Motor neuron (in vitro differentiated cells): Measurements from ENCODE around the gene QDPR. TPM values are rescaled to one million over a fixed set of nuclear protein-coding genes. Genes with fewer than 3 reads are reported as not detected.

Experiments used
- ATAC-seq, 8 experiments: fragments of 200-7000 bp; cut with Tn5 transposase; replicated peaks in 6 of 8; 2 replicates each; pipeline ENCODE4 v1.8.0; 2021; ENCODE audit warnings: mild to moderate bottlenecking in 8 of 8, moderate library complexity in 8 of 8
- H3K27ac ChIP-seq, 2 donors: fragments of 250-450 bp; sonication (Bioruptor Pico); 2 replicates each; pipeline ENCODE4 v1.9.0; 2021; ENCODE audit warnings: antibody characterized with exemption in 2 of 2, mild to moderate bottlenecking in 2 of 2, moderate library complexity in 1 of 2
- H3K4me1 ChIP-seq, 2 donors: fragments of 250-450 bp; sonication (Bioruptor Pico); replicated peaks in 1 of 2; 2 replicates each; pipeline ENCODE4 v1.6.1; 2021; ENCODE audit warnings: antibody characterized with exemption in 2 of 2, mild to moderate bottlenecking in 2 of 2, moderate library complexity in 1 of 2
- H3K4me3 ChIP-seq, 5 donors: fragments of 250-450 bp; sonication (Bioruptor Pico); 2 replicates each; pipeline ENCODE4 v1.9.0; 2021; ENCODE audit warnings: antibody characterized with exemption in 5 of 5, mild to moderate bottlenecking in 5 of 5, moderate library complexity in 4 of 5
- WGBS, 10 experiments: fragments of 450-650 bp; shearing (Covaris generic); methylation state at CpG; one replicate each; pipeline ENCODE4 v1.0.0; 2022; 5-methylcytosine and 5-hydroxymethylcytosine counted together
- in situ Hi-C, 9 experiments: fragments of 400-800 bp; cut with MboI; loops; one replicate each; pipeline ENCODE4 v1.15.0; 2021; ENCODE audit warnings: low sequenced_read_pairs in 9 of 9, low pct_unique_long_range_greater_than_20kb in 2 of 9; ENCODE audit not compliant: unreplicated experiment in 9 of 9
- total RNA-seq, 8 experiments: library from RNA; unstranded; fragments of 300-600 nt; gene quantifications; 2 replicates each; pipeline versions ENCODE4 v1.2.3 to v1.2.4, GENCODE V29; 2022

Gene QDPR
- total RNA-seq, 8 experiments from 2014 or later = 8.5 to 25.2 (median 16.3) TPM

GRCh38 chr4:17521595-17521994 lies 9.7 kb upstream of the QDPR start:
- in situ Hi-C loops = no loop called here
- Histone ChIP-seq H3K4me3 (no peak overlapping the region), H3K4me1 (peaks cover 0 to 4% of the 10 kb centered on the region in 2 donors), H3K27ac (no peak overlapping the region)
- WGBS, 10 experiments = 40 to 100% (median 88%) methylated on average over 1 to 4 of the region's 5 CpGs; no CpG with 5 or more reads in 1 of the 10 experiments
- no peak for ATAC-seq

DNA sequence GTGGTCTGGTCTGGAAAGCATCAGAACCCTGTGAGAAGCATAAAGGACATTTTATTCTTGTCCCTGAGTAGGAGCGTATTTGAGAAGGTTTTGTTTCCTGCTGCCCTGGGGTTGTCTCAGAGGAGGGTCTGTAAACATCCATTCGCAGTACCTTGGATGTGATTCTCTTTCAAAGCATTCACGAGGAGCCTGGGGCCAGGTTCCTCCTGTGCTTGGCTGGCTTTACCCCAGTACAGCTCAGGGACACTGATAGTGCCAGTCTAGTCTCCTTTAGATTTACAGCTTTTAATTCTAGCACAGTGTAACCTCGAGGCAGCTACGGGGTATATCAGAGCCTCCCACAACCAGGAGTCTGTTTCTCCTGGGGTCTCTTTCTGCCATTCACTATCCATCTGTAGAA lies 5.8 kb upstream of the QDPR start:
- ATAC-seq = peak in 3 of 8 experiments; percentile 12 to 55 (median 12)
- Histone ChIP-seq H3K4me1 (peaks cover 2 to 8% of the 10 kb centered on the region in 2 donors), H3K4me3 (no peak overlapping the region), H3K27ac (no peak overlapping the region)
- in situ Hi-C loops = no loop called here
- 17 to 46% (median 36%) methylated on average over 1 to 5 of the region's 5 CpGs; no CpG with 5 or more reads in 2 of the 10 experiments for WGBS, 10 experiments

GRCh38 chr4:17516980-17517379 lies 5.1 kb upstream of the QDPR start:
- in situ Hi-C loops = no loop called here

GRCh38 chr4:17515445-17516407 lies 3.8 kb upstream of the QDPR start:
- no peak overlapping the region for H3K4me3 ChIP-seq
- WGBS, 10 experiments = 23 to 100% (median 76%) methylated on average over 1 to 9 of the region's 14 CpGs
- H3K4me1 ChIP-seq = peaks cover 9 to 12% of the 10 kb centered on the region in 2 donors
- no peak for ATAC-seq
- in situ Hi-C loops = no loop called here
- no peak overlapping the region for H3K27ac ChIP-seq

More at GRCh38 chr4:17516980-17517379, 5.1 kb upstream of the QDPR start:
- H3K4me1 ChIP-seq = peaks cover 6 to 10% of the 10 kb centered on the region in 2 donors
- WGBS, 10 experiments = 0 to 38% (median 7%) methylated on average over 1 of the region's 1 CpG; no CpG with 5 or more reads in 6 of the 10 experiments
- H3K4me3 ChIP-seq = no peak overlapping the region
- no peak for ATAC-seq
- H3K27ac ChIP-seq = no peak overlapping the region

- no peak within 1 kb of the TSS for H3K27ac ChIP-seq
Measured at GRCh38 chr4:17514865-17515264, 3.0 kb upstream of the QDPR start, which contains the start of gene CLRN2. CLRN2 (plus strand) TSS chr4:17515165; CDS start chr4:17515267, 102 bp downstream.

GRCh38 chr4:17512973-17513665 lies 1.2 kb upstream of the QDPR start:
- Histone ChIP-seq H3K27ac (no peak overlapping the region), H3K4me3 (no peak overlapping the region), H3K4me1 (peaks cover 20 to 25% of the 10 kb centered on the region in 2 donors)
- WGBS, 10 experiments = 56 to 100% (median 86%) methylated on average over 1 to 5 of the region's 5 CpGs
- ATAC-seq = no peak
- in situ Hi-C loops = no loop called here

More at GRCh38 chr4:17514865-17515264, 3.0 kb upstream of the QDPR start, which contains the start of gene CLRN2:
- Histone ChIP-seq H3K4me3 (no peak within 1 kb of the TSS), H3K4me1 (peaks cover 17 to 20% of the 10 kb centered on the region in 2 donors)
- no peak for ATAC-seq
- in situ Hi-C loops = no loop called here
- 53 to 100% (median 89%) methylated on average over 1 to 6 of the region's 9 CpGs for WGBS, 10 experiments

DNA sequence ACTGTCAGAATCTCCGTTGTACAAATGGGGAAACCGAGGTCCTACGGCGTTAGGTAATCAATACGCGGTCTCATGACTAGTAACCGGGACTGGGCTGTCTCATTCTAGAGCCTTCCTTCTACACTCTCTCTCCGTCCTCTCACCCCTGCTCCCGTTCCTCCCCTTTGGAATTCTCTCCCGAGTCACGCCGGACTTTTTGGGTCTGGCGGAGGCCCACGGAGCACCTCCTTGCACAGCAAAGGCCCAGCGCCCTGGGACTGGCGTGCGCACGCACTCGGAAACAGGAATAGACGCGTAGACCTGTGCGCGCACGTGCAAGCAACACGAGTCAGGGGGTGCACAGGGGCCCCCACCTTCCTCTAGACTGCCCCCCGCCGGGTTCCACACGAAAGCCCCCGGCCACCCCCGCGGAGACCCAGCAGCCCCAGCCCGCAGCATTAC lies 361 bp downstream of the QDPR start:
- 0 to 2% (median 0%) methylated on average over 1 to 10 of the region's 32 CpGs; no CpG with 5 or more reads in 5 of the 10 experiments for WGBS, 10 experiments
- Histone ChIP-seq H3K4me1 (peaks cover 20% of the 10 kb centered on the region in 2 donors), H3K27ac (peak overlapping the region; percentile 62 to 72), H3K4me3 (peak overlapping the region; percentile 55 to 71 (median 56))
- peak; percentile 55 to 76 (median 58) for ATAC-seq
- in situ Hi-C loops = no loop called here

DNA sequence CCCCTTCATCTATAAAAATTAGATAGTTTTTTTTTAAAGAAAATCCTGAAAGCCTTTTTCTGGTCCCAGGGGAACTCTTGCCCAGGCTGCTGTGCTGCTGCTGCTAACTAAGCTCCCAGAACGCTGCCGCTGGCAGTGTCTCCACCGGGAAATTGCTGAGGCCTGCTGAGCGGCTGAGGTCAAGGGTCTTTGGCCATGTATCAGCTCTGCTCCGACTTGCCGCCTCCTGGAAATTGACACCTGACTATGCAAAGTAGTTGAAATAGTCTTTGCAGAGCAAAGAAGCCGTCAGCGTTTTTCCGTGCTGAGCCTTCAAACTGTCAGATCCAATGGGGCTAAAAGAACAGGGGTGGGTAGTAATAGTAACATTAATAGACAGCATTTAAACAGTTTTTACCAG lies 839 bp downstream of the QDPR start:
- peaks cover 20% of the 10 kb centered on the region in 2 donors for H3K4me1 ChIP-seq
- H3K27ac ChIP-seq = peak overlapping the region; percentile 62 to 72
- in situ Hi-C loops = no loop called here
- ATAC-seq = peak in 7 of 8 experiments; percentile 4 to 36 (median 15)
- WGBS, 10 experiments = 0 to 20% (median 0%) methylated on average over 2 to 8 of the region's 9 CpGs; no CpG with 5 or more reads in 3 of the 10 experiments
- H3K4me3 ChIP-seq = peak overlapping the region; percentile 55 to 71 (median 56)

- ATAC-seq = no peak
- H3K4me3 ChIP-seq = peak overlapping the region; percentile 55 to 71 (median 56)
- peaks cover 20% of the 10 kb centered on the region in 2 donors for H3K4me1 ChIP-seq
- 28 to 100% (median 82%) methylated on average over 1 to 2 of the region's 3 CpGs; no CpG with 5 or more reads in 3 of the 10 experiments for WGBS, 10 experiments
- H3K27ac ChIP-seq = peak overlapping the region in 1 of 2 donors; percentile 45
- in situ Hi-C loops = no loop called here
Measured at GRCh38 chr4:17510582-17510981, 1.3 kb downstream of the QDPR start.

GRCh38 chr4:17504081-17504480 lies 7.8 kb downstream of the QDPR start:
- 70 to 100% (median 88%) methylated on average over 1 to 7 of the region's 7 CpGs; no CpG with 5 or more reads in 2 of the 10 experiments for WGBS, 10 experiments
- no peaks in the 10 kb centered on the region for H3K4me1 ChIP-seq
- no peak overlapping the region for H3K27ac ChIP-seq
- in situ Hi-C loops = no loop called here
- no peak for ATAC-seq
- no peak overlapping the region for H3K4me3 ChIP-seq

- no peak overlapping the region for H3K4me3 ChIP-seq
- in situ Hi-C loops = no loop called here
- H3K4me1 ChIP-seq = no peaks in the 10 kb centered on the region
- ATAC-seq = peak in 1 of 8 experiments; percentile 70
- no peak overlapping the region for H3K27ac ChIP-seq
- WGBS, 10 experiments = 80 to 100% (median 98%) methylated on average over 1 to 3 of the region's 3 CpGs; no CpG with 5 or more reads in 2 of the 10 experiments
Measured at GRCh38 chr4:17502756-17503155, 9.1 kb downstream of the QDPR start.

DNA sequence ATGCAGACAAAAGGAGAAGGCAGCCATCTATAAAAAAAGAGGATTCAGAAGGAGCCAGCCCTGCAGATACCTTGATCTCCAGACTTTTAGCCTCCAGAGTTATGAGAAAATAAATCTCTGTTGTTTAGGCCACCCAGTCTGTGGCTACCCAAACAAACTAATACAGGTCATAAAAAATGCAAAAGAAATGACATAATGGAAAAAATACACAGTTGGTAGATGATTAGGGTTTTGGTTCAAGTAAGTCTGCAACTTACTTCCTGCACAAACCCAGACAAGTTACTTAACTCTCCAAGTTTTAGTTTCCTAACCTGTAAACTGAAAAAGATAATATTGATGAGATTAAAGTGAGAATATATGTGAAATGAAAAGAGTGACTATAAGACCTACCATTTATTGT lies 11.3 kb downstream of the QDPR start:
- in situ Hi-C loops = no loop called here
- Histone ChIP-seq H3K27ac (no peak overlapping the region), H3K4me3 (no peak overlapping the region), H3K4me1 (no peaks in the 10 kb centered on the region)
- no peak for ATAC-seq
